Kidney epithelial cell (primary cell): ENCODE measurements around the gene ZBTB46. TPM values are rescaled to one million over a fixed set of nuclear protein-coding genes. Genes with fewer than 3 reads are reported as not detected.

Experiments used
- DNase-seq: peaks from one replicate; pipeline ENCODE4 v3.0.0-alpha.2; 2010; ENCODE audit warnings: low read depth
- H3K27me3 ChIP-seq: 2 replicates; pipeline ENCODE4 v1.6.0; 2011; ENCODE audit warnings: low read length; ENCODE audit not compliant: control insufficient read depth, insufficient read depth
- H3K36me3 ChIP-seq: 2 replicates; pipeline ENCODE4 v1.5.1; 2011; ENCODE audit warnings: low read length; ENCODE audit not compliant: control insufficient read depth, insufficient read depth
- H3K4me3 ChIP-seq: 2 replicates; pipeline ENCODE4 v1.5.1; 2011; ENCODE audit warnings: low read depth, mild to moderate bottlenecking, control low read depth, low read length
- total RNA-seq: library from RNA; depleted of rRNA; stranded (reverse); fragments of >200 nt; gene quantifications from 2 replicates; pipeline ENCODE4 v1.2.3, GENCODE V29; 2015
- TF ChIP-seq, protein P1 (sequence below): IDR thresholded peaks from 2 replicates; pipeline ENCODE4 v1.5.1; 2011; ENCODE audit warnings: mild to moderate bottlenecking, moderate library complexity, low read length, control low read depth, inconsistent platforms; ENCODE audit not compliant: insufficient read depth, poor library complexity, severe bottlenecking

ZBTB46 gene
- total RNA-seq, 1 donor from 2014 or later = 7.8 TPM

DNA sequence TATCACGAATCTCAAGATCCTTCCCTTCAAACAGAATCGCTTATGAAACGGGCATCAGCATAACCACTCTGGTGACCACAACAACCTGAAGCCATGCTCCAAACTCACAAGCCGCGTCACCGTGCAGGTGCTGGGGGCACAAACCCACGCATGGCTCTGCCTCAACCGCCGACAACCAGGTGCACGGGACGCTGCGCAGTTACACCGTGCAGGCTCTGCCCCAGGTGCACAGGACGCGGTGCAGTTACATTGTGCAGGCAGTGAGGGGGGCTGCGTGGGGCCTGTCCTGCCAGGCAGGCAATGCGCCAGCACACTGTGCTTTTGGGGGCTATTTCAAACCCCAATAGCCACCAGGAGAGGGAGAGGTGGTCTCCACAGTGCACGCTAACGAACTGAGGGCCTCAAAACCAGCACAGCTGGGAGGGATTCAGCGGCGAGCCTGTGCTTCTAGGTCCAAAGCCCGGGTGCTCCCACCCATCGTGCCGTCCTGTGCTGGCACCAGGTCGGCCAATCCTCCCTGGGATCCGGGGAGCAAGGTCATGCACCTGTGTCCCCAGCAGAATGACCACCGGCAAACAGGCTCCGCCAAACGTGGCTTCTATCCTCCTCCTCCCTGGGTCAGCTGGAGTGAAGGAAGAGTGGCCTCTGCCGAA is 35.8 kb downstream of the ZBTB46 start:
- TF ChIP-seq, protein P1, sequence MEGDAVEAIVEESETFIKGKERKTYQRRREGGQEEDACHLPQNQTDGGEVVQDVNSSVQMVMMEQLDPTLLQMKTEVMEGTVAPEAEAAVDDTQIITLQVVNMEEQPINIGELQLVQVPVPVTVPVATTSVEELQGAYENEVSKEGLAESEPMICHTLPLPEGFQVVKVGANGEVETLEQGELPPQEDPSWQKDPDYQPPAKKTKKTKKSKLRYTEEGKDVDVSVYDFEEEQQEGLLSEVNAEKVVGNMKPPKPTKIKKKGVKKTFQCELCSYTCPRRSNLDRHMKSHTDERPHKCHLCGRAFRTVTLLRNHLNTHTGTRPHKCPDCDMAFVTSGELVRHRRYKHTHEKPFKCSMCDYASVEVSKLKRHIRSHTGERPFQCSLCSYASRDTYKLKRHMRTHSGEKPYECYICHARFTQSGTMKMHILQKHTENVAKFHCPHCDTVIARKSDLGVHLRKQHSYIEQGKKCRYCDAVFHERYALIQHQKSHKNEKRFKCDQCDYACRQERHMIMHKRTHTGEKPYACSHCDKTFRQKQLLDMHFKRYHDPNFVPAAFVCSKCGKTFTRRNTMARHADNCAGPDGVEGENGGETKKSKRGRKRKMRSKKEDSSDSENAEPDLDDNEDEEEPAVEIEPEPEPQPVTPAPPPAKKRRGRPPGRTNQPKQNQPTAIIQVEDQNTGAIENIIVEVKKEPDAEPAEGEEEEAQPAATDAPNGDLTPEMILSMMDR = no peak
- Histone ChIP-seq H3K4me3 (no peak overlapping the region), H3K27me3 (peaks cover 9% of the 10 kb centered on the region), H3K36me3 (no peaks in the 10 kb centered on the region)
- no peak for DNase-seq

DNA sequence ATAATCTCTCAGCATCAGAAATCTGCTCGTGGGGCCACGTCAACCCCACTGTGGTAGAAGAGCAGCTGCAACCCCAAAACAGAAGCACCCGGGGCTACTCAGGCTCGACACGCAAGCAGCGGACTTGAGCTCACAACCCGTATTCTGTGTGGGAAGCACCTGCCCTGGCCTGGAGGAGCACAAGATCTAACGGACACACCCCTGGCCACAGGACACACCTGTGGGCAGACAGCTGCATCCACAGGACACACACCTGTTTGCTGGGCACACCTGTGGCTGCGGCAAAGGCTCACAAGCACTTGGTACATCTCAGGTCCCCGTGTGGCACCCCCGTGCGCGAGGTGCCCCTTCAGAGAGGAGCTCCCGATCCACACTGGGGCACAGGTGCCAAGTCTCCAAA is 36.5 kb downstream of the ZBTB46 start:
- H3K27me3 ChIP-seq = peaks cover 9% of the 10 kb centered on the region
- TF ChIP-seq, protein P1 = no peak
- no peaks in the 10 kb centered on the region for H3K36me3 ChIP-seq
- DNase-seq = no peak
- no peak overlapping the region for H3K4me3 ChIP-seq

DNA sequence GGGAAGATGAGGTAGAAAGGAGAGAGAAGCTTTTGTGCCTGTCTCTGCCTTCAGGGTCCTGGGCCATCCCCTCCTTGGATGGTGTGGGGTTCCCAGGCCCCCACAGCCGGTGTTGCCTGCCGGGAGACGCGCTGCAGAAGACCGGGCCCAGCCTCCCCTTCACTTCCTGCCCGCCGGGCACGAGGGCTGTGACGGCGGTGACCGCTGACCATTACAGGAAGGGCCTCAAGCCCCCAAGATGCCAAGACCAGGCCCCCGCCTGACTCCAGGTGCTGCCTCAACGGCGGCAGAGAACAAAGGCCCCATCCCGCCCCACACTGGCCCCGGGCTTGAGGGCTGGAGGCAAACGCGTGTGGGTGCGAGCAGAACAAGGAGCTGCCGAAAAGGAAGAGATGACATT is 38.2 kb downstream of the ZBTB46 start:
- Histone ChIP-seq H3K4me3 (no peak overlapping the region), H3K27me3 (peaks cover 9% of the 10 kb centered on the region), H3K36me3 (no peaks in the 10 kb centered on the region)
- no peak for DNase-seq
- TF ChIP-seq, protein P1 = no peak

DNA sequence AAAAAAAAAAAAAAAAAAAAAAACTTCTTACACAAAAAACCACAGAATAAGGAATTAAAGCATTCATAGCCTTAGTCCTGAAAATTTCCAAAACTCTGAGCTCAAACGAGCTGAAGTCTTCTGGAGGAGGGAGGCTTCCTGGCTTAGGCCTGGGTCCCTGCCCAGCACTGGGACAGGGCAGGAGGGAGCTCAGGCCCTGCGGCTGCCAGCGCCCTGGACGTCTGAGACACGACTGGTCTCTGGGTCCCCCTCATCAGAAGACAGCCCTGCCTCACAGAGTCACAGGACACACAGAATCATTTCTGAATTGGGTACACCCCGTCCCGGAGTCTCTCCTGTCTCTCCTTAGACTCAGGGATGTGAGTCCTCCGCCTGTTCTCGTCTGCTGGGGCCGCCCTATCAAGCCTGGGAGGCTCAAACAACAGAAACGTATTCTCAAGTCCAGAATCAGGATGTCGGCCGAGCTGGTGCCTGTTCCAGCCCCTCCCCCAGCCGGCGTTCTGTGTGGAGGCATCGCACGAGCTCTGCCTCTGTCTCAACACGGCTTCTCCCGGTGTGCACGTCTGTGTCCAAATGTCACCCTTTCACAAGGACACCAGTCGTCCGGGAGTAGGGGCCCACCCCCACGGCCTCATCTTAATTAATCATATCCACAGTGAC is 39.4 kb downstream of the ZBTB46 start:
- Histone ChIP-seq H3K4me3 (no peak overlapping the region), H3K36me3 (no peaks in the 10 kb centered on the region), H3K27me3 (peaks cover 9% of the 10 kb centered on the region)
- DNase-seq = no peak
- TF ChIP-seq, protein P1 = no peak

DNA sequence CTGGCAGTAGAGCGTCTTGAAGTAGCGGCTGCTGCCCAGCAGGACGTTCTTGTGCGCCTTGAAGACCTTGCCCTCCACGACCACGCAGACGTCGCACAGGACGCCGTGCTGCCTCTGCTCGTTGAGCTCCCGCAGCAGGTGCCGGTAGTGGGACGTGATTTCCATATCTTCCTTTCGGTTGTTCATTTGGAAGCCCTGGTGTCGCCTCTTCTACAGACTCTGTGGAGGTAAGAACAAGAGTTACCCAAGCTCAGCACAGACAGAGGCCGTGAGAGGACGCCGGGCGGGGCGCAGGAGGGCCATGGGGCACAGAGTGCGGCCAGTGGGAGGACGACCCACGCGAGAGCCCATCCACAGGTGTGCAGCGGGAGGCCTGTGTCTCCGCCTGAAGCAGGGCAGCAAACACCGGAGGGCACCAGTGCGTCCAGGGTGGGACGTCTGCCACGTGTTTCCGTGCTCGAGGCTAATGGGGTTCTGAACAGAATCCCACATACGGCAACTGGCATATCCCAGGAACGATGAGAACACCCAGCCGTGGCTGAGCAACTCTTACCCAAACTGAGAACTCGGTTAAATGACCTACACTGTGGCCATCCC is 40.4 kb downstream of the ZBTB46 start:
- no peak overlapping the region for H3K4me3 ChIP-seq
- H3K36me3 ChIP-seq = no peaks in the 10 kb centered on the region
- TF ChIP-seq, protein P1 = no peak
- DNase-seq = no peak
- peaks cover 9% of the 10 kb centered on the region for H3K27me3 ChIP-seq
